SKM-1 treated with dmso at 0.1 percent for 144 hours (cell line): ENCODE results near the gene HSD3B1.
A peak's percentile ranks its signal among the peaks of the same experiment; 100 is the strongest.
"Not testable (repeated sequence)": the region's sequence is repeated elsewhere in the genome, so short reads cannot be mapped to it uniquely, and the experiment has no call there.

Source experiments
- DNase-seq: peaks from one replicate; lab custom pipeline; 2025; ENCODE audit not compliant: unreplicated experiment; lab: John Stamatoyannopoulos, UW

The HSD3B1 gene

DNA sequence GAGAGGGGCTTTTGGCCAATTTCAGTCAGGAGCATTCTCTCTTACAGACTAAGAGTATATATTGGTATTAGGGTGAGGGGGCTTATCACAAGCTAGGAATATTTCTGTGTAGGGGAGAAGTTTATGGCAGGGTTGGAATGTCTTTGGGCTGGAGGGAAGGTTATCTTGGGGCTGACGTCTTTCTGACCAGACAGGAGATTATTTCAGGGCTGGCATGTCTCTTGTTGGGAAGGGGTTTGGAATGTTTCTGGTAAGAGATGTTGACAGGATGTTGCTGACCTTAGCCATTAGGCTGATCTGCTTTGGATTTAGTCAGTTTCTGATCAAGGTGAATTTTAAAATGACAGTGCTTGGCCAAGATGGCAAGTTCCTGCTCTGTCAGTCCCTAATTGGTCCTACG is 17.8 kb upstream of the HSD3B1 start:
- DNase-seq = no peak

DNA sequence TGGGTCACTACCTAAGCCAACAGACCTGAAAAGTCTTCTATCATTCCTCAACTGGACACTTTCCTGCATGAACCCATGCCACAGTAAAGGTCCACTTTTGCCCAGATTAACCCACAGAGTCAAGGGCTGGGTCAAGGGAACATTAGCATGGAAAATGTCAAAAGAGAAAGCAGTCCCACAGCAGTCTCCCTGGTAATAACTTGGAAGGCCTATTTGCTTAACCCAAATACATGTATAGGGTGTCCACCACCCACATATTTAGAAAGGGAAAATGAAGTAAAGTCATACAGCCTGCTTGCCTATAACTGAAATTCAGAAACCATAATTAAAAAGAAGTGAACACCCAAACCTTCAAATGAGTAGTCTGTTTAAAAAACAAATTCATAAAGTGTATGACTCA is 16.1 kb upstream of the HSD3B1 start:
- DNase-seq = no peak

DNA sequence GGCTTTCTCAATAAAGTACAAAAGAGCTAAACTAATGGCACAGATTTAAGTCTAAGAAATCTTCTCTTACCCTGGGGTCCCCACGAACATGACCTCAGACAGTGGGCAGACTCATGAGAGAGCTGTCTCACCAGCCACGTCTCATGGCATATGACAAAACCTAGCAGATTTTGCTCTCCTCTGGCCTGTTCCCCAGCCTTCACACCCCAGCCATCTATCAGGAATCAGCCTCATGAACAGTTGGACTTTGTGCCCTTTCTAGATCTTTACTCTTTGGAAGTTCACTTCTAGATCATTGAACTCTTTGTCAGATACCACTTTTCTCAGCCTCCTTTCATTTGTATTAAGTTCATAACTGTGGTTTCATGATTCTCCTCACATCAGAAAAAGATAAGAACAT is 14.2 kb upstream of the HSD3B1 start:
- no peak for DNase-seq

DNA sequence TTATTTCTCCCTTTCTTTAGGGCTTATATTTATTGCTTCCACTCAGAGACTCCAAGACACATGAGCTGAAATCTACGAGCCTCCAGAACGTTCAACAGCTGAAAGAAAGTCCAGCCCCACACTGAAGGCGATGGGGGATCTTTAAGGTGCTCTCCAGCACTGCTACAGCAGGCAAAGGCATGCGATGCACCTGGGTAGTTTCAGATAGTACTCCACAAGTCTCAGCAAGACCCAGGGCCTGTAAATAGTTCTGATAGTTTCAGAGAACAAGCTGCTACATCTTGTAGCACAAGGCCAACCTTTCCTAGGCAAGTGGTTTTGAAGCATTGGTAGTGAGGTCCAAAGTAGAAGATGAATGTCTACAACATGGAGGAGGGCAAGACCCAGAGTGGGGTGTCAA is 2.2 kb upstream of the HSD3B1 start:
- DNase-seq = no peak

- DNase-seq = no peak
These were observed 3.0 kb downstream of the HSD3B1 start for GRCh38 chr1:119510046-119510445.

GRCh38 chr1:119515221-119515620 is 8.2 kb downstream of the HSD3B1 start:
- DNase-seq = no peak

DNA sequence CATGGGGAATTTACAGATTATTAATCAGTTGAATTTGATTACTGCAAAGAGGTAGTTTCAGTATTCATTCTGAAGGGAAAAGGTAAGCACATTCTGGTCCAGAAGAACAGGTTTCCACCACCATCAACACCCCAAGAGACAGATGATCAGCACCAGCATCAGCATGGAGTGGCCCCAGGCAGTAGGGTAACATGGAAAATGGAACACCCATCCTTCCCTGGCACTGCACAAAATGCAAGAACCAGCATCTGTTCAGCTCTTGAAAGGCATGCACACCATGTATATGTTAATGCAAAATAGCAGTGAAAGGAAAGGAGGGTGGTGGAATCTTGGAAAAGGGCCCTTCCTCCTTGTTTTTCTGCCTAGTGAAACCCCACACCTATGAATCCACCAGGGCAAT is 9.2 kb downstream of the HSD3B1 start:
- no peak for DNase-seq

GRCh38 chr1:119516680-119517079 is 9.7 kb downstream of the HSD3B1 start:
- DNase-seq = no peak

DNA sequence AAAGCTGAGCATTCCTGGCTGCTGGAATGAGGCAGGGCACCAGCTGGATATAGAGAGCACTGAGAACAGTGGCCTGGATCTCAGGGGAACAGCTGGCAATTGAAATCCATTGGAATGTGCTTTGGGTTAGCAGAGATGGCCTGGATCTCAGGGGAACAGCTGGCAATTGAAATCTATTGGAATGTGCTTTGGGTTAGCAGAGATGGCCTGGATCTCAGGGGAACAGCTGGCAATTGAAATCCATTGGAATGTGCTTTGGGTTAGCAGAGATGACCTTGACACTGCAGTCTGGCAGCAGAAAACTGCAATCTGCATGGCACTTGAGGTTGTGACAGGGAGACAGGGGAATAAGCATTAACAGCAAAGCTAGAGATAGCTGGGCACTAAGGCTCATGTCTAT is 10.7 kb downstream of the HSD3B1 start:
- not testable (repeated sequence) for DNase-seq

DNA sequence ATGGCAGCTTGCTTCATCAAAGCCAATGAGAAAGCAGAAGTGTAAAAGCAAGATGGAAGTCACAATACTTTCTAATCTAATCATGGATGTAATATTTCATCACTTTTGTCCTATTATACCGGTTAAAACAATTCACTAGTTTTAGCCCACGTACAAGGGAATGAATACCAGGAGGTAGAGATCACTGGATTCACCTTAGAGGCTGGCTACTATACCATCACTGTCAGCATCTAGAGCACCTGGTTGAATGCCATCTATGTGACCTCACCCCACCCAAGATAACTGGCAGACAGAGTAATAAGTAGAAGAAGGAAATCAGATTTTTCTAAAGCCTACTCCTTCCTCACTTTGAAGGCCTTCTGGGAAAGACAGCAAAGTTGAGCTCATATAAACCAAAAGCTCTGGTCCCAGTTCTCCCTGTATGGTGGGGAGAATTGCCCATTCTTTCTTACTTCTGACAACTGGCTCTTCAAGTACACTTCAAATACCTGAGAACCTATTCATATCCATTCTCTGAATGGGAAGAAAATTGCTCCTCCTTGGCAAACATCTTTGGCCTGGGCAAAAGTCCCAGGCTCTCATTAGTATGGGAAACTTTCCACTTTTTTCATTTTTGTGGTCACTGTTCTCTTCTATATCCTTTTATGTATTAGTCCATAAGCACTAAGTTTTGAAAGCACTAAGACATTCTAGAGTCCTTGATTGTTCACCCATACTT is 24.8 kb downstream of the HSD3B1 start:
- DNase-seq = no peak

GRCh38 chr1:119532324-119532910 is 25.4 kb downstream of the HSD3B1 start:
- no peak for DNase-seq

GRCh38 chr1:119535381-119535780 is 28.4 kb downstream of the HSD3B1 start:
- DNase-seq = no peak

- no peak for DNase-seq
These were observed 31.0 kb downstream of the HSD3B1 start for GRCh38 chr1:119537966-119538365.

GRCh38 chr1:119539636-119540035 is 32.6 kb downstream of the HSD3B1 start:
- DNase-seq = no peak

DNA sequence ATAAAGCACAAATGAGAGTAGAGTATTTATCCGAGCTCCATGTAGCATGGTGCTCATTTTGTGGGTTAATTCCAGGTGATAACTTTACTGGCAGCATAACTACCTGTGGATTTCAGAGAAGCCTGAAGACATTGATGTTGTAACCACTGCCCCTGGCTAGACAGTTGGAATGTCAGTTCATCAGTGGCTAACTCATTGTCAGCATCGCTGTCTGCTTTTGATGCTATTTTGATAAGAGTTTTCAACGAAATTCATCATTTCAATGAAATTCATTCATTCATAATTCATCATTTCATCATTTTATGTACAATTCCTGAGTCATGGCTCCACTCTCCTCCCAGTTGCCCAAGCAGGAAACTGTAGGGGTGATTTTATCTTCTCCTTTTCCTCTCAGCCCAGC is 34.4 kb downstream of the HSD3B1 start:
- no peak for DNase-seq

DNA sequence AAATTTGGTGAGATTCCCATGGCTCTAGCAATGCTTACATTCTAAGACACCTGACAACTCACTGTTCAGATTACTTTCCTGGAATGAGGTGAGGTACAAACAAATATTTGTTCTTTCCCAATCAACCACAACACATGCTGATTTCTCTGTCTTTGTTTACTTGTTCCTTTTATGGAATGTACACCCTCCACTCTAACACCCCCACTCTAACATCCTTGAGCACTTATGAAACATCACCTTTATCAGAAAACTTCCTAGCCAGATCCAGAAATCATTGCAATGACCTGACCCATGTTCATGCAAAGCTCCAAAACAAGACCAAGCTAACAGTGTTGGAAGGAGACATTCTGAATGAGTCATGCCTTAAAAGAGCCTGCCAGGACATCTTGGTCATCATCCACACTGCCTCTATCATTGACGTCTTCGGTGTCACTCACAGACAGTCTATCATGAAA is 35.5 kb downstream of the HSD3B1 start:
- DNase-seq = no peak

DNA sequence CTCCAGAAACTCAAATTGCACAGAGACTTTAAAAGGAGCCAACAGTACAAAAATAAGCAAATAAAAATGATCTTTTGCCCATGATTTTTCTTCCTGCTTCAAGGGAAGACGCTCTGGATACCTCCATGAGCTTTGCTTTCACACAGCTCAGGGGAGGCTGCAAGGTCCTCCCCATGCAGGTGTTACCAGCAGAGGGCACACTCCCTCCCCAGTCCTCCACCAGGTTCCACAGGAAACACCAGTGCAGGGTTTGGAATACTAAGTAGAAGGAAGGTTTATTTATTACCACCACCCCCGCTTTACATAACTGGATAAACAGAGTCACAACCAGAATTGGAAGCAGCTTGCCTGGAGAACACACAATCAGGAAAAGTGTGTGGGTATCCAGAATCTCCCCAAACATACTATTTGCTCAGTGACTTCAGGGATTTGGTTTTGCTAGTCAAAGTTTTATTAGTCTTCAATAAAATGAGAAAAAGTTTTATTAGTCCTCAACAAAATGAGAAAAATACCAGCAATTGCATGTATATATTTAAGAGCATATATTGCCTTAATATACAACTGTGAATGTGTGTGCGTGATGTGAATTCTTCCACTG is 37.3 kb downstream of the HSD3B1 start:
- DNase-seq = no peak

GRCh38 chr1:119546641-119547040 is 39.6 kb downstream of the HSD3B1 start:
- no peak for DNase-seq

DNA sequence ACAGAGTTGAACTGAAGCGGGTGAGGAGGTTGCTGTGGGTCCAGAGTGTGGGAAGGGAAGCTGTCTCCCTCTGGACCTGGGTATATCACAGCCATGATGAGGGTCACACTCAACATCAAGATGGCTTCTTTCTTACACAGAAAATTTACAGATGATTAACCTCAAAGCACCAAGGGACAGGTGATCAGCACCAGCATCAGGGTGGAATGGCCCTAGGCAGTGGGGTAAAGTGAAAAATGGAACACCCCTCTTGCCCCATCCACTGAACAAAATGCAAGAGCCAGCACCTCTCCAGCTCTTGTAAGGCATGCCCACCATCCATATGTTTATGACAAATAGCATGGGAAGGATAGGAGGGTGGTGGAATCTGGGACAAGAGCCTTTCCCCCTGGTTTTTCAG is 40.3 kb downstream of the HSD3B1 start:
- DNase-seq = no peak

GRCh38 chr1:119547805-119548204 is 40.8 kb downstream of the HSD3B1 start:
- no peak for DNase-seq

DNA sequence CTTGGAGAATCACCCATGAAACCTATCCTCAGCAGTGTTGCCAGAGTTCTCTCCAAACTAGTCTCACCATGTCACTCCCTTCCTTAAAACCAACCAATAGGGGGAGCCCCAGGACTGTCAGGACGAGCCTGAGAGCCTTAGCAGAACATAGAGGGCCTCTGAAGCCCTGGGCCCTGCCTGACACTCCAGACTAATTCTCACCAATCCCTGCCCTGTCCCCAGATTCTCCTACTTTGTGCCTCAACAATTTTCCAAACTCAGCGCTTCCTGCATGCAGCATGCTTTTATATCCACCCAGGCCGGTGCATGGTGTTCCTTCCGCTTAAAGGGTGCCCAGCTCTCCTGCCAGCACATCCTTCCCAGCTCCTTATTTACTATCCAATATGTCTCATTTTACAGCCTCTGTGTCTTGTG is 42.7 kb downstream of the HSD3B1 start:
- DNase-seq = peak; percentile 73

DNA sequence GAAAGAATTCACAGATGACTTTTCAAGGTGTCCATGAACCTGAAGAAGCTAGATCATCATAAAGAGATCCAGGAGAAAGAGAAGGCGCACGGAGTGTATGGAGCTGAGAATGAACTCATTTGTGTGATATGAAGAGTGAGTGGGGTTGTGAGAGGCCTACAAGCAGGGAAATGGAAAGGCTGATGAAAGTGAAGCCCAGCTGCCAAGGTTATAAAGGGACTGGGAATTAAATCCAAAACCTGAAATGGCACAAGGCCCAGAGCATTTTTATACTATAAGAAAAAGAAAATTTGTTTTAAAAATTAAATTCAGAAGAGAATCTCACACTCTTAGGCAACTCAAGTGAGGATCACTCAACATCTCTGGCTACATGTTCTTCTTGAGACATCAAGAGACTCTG is 43.4 kb downstream of the HSD3B1 start:
- DNase-seq = no peak

- DNase-seq = no peak
These were observed 44.2 kb downstream of the HSD3B1 start for GRCh38 chr1:119551218-119551617.
